GM18508 (cell line): ENCODE data around the gene SLC10A3.
"Not testable (repeated sequence)": the region's sequence is repeated elsewhere in the genome, so short reads cannot be mapped to it uniquely, and the experiment has no call there.

Source experiments
- ATAC-seq: cut with Tn5 transposase; IDR thresholded peaks from one replicate; pipeline ENCODE4 v1.9.1; 2021; ENCODE audit warnings: moderate number of reproducible peaks; ENCODE audit not compliant: insufficient read depth, unreplicated experiment

Gene SLC10A3

DNA sequence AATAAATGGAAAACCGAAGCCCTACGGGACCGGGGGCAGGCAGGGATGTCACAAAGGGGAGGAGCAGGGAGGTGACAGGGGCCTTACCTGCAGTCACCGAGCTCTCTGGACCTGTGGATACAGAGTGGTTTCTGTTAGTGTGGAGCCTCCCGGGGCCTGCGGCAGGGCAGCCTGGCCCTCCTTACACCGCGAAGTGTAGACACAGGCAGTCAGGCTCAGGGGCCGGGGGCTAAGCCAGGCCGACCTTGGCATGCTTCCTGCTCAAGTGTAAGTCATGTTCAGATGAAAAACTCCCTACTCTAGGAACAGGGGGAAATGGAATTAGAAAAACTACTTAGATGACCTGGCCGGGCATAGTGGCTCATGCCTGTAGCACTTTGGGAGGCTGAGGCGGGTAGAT is 21.3 kb upstream of the SLC10A3 start:
- no peak for ATAC-seq

- ATAC-seq, result no peak
Observed at GRCh38 chrX:154509455-154509854, 19.0 kb upstream of the SLC10A3 start.

GRCh38 chrX:154508384-154508745 is 17.9 kb upstream of the SLC10A3 start:
- ATAC-seq, result no peak

GRCh38 chrX:154507673-154508383 is 17.4 kb upstream of the SLC10A3 start:
- no peak for ATAC-seq

DNA sequence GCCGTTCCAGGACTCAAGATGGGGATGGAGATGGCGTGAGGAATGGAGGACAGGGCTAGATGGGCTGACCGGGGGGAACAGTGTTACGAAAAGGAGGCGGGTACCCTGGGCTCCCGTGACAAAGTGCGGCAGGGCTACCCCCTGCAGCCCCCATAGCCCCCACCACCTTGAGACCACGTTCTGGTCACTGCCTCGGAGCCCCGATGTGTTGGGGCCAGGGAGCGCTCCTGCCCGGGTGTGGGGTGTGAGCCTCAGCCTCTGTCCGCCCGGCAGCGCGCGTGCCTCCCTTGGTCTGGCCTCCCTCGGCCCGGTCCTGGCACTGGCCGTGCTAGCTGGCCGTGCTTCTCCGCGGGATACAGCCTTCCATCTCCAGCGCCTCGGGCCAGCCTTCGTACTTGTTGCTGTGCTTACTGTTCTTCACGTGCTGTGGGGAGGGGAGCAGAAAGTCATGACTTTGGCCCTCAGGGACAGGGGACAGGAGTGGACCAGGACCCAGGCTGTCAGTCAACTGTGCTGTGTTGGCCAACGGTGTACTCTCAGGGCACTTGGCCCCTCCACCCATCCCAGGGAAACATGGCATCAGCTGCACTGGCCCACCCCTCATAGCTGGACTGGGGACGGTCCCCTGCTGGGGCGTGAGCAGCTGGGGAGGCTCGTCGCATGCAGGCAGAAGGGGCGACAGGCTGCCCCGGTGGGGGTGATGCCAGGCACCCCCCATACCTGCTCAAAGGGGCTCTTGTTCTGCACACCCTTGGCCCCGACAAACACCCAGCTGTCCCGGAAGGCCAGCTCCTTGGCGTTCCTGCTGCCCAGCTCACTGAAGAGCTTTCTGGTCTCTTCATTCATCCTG is 16.3 kb upstream of the SLC10A3 start:
- no peak for ATAC-seq

DNA sequence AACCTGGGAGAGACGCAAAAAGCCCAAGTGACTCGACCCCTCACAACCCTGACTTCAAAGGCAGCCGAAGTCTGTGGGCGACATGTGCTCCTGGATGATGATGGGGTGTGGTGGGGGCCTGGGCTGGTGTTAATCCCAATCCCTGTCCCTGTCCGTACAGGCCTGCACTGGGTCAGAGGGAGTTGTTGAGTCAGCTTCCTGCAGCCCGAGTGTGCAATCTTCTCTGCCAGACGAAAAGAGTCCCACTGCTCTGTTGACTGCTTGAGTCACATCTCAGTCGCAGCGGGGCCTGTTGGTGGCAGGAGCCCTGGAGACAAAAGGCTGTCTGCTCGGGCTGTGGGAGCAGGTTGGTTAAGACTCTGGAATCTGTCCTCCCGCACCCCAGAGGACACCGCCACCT is 15.3 kb upstream of the SLC10A3 start:
- ATAC-seq, result no peak

- ATAC-seq, result no peak
Observed at GRCh38 chrX:154502989-154503388, 12.6 kb upstream of the SLC10A3 start.

DNA sequence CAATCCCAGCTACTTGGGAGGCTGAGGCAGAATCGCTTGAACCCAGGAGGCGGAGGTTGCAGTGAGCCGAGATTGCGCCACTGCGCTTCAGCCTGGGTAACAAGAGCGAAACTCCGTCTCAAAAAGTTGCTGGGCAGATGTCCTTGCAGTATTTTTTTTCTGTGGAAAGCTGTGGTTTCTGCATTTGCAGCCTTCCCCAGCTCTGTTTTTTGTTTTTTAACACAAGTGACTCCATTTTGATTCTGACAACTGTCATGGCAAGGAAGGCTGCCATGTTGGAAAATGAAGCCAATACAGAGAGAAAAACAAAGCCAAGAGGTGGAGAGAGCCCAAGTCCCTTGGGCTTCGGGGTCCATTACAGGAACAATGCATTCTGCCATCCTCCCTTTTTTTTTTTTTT is 11.7 kb upstream of the SLC10A3 start:
- no peak for ATAC-seq

DNA sequence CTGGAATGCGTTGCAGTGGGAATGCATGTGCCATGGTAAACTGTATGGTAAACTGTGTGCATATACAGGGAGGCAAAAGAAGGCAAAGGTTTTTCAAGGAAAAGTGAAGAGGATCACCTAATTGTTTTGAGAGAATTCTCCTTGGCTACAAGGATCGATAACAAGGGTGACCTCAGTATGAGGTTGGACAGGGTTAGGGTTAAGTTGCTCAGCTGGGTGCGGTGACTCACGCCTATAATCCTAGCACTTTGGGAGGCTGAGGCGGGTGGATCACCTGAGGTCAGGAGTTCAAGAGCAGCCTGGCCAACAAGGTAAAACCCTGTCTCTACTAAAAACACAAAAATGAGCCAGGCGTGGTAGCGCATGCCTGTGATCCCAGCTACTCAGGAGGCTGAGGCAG is 11.0 kb upstream of the SLC10A3 start:
- ATAC-seq, result not testable (repeated sequence)

DNA sequence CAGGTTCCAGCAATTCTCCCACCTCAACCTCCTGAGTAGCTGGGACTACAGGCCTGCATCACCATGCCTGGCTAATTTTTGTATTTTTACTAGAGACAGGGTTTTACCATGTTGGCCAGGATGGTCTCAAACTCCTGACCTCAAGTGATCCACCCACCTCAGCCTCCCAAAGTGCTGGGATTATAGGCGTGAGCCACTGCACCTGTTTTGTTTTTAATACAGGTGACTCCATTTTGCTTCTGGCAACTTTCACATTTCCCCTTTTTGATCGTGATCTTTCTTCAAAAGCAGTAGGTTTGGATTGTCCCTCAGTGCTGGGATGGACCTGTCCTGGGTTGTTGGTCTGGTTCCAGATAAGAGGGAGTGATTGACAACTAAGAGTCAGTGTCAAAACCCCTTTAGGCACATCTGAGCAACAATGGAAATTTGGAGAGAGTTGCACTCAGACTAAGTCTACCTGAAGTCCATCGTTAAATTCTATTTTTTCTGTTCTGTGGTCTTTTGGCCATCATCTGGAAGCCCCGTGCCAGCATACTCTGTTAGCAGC is 6.2 kb upstream of the SLC10A3 start:
- ATAC-seq, result not testable (repeated sequence)

DNA sequence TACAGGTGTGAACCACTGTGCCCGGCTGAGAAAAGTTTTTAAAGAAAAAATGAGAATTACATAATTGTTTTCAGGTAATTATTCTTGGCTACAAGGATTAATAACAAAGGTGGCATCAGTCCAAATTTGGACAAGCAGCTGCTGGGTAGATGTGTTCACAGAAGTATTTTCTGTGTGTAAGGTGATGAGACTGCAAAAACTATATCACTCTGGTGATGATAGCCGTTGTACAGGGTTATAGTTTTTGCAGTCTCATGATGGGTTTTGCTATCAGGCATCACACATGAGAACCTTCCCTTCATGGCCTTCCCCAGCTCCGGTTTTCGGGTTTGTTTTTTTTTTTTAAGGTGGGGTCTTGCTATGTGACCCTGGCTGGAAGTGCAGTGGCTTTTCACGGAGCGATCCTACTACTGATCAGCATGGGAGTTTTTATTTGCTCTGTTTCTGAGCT is 5.1 kb upstream of the SLC10A3 start:
- no peak for ATAC-seq

- ATAC-seq, result no peak
Observed at GRCh38 chrX:154494715-154495114, 4.3 kb upstream of the SLC10A3 start.

GRCh38 chrX:154490021-154490413 is 412 bp downstream of the SLC10A3 start:
- no peak for ATAC-seq

GRCh38 chrX:154489182-154489581 is 1.2 kb downstream of the SLC10A3 start:
- ATAC-seq, result no peak

DNA sequence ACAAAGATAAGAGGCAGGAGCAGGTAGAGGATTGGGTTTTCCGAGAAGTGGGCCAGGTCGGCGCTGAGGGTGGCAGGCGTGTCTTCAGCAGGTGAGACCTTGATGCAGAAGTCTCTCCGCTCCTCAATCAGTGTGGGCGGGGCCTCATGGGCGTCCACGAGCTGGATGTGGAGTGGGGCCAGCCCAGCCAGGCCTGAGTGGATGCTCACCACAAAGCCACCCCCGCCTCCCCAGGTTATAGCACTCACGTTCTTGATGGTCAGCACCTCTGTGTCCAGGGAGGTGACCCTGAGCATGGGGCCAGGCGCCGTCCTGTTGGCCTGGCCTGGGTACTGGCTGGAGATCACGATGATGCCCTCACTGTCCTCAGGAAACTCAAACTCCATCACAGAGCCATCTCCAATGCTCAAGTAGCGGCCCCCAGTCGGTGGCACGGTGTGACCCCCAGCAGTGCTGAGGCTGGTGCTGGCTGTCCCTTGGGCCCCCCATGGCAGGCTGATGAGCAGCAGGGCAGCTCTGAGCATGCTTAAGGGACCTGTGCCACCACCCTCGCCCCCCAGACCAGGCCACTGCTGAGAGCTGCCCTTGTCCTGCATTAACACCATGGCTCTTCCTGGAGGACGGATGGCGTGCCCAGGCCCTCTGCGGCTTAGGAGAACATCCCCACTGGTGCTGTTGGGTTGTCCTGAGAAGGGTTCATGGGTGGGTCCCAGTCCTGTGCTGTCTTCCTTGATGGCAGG is 1.9 kb downstream of the SLC10A3 start:
- ATAC-seq, result no peak

- no peak for ATAC-seq
Observed at GRCh38 chrX:154487518-154488290, 2.7 kb downstream of the SLC10A3 start.

GRCh38 chrX:154486396-154487207 is 3.8 kb downstream of the SLC10A3 start, which contains the start of gene UBL4A:
TSS of gene UBL4A (minus strand) at chrX:154486615. CDS start at chrX:154486584, 31 bp downstream.
- ATAC-seq, result no peak

- no peak for ATAC-seq
Observed at GRCh38 chrX:154486052-154486395, 4.4 kb downstream of the SLC10A3 start.
